B cell (primary cell): ENCODE measurements around the gene CISD1. TPM values are rescaled to one million over a fixed set of nuclear protein-coding genes. Genes with fewer than 3 reads are reported as not detected.
"Not testable (repeated sequence)": the region's sequence is repeated elsewhere in the genome, so short reads cannot be mapped to it uniquely, and the experiment has no call there.

Source experiments
- ATAC-seq: fragments of 200-7000 bp; cut with Tn5 transposase; one replicate; pipeline ENCODE4 v1.10.0; 2021; ENCODE audit warnings: low read depth, mild to moderate bottlenecking, moderate number of reproducible peaks, moderate library complexity
- CTCF ChIA-PET: fragments of 350-600 bp; sonication (Branson Sonifier 250); formaldehyde crosslinking; loops from one replicate; lab custom pipeline; 2021; ENCODE audit warnings: antibody characterized with exemption, inconsistent platforms; lab: Charles Lee
- POLR2A ChIA-PET: fragments of 350-600 bp; sonication (Branson Sonifier 250); formaldehyde crosslinking; loops from one replicate; lab custom pipeline; 2021; ENCODE audit warnings: antibody characterized with exemption; lab: Charles Lee
- DNase-seq: peaks from one replicate; pipeline ENCODE4 v3.0.0; 2013
- H2AFZ ChIP-seq: 2 replicates; pipeline ENCODE4 v1.6.1; 2012; ENCODE audit warnings: mild to moderate bottlenecking, low read depth, low read length; ENCODE audit not compliant: insufficient read depth, poor library complexity, severe bottlenecking
- H3K27ac ChIP-seq, 2 donors: 1 replicate in 1 of 2; 2 replicates in 1 of 2; pipeline ENCODE4 v1.5.1; 2012 to 2013; ENCODE audit warnings: low read length in 2 of 2, mild to moderate bottlenecking in 2 of 2, moderate library complexity in 1 of 2
- H3K27me3 ChIP-seq, 4 experiments: fragments of 200-600 bp in 1 of 4; sonication (generic) in 1 of 4; replicated peaks in 1 of 4; 1 replicate in 2 of 4; 2 replicates in 2 of 4; pipeline versions ENCODE4 v1.6.1 to v1.7.0; 2013 to 2016; ENCODE audit warnings: low read length in 3 of 4, mild to moderate bottlenecking in 2 of 4, mixed read lengths in 1 of 4, moderate library complexity in 1 of 4; ENCODE audit not compliant: insufficient read depth in 4 of 4, control insufficient read depth in 3 of 4; ENCODE audit errors: control extremely low read depth in 1 of 4
- H3K36me3 ChIP-seq, 2 experiments: replicated peaks in 1 of 2; 1 replicate in 1 of 2; 2 replicates in 1 of 2; pipeline versions ENCODE4 v1.6.1 to v1.7.1; 2013; ENCODE audit warnings: low read length in 1 of 2; ENCODE audit not compliant: insufficient read depth in 2 of 2, control insufficient read depth in 1 of 2; ENCODE audit errors: control extremely low read depth in 1 of 2, extremely low read depth in 1 of 2
- H3K4me1 ChIP-seq, 2 donors: fragments of 200-600 bp in 1 of 2; sonication (generic) in 1 of 2; 1 replicate in 1 of 2; 2 replicates in 1 of 2; pipeline versions ENCODE4 v1.5.1 to v1.6.1; 2013 to 2017; ENCODE audit warnings: low read length in 2 of 2; ENCODE audit not compliant: control insufficient read depth in 2 of 2, insufficient read depth in 2 of 2
- H3K4me2 ChIP-seq: replicated peaks from 2 replicates; pipeline ENCODE3; 2012; ENCODE audit warnings: mild to moderate bottlenecking, low read depth, low read length; ENCODE audit not compliant: poor library complexity, severe bottlenecking
- H3K4me3 ChIP-seq, 5 experiments: fragments of 200-600 bp in 1 of 5; sonication (generic) in 1 of 5; 1 replicate in 3 of 5; 2 replicates in 2 of 5; pipeline versions ENCODE4 v1.5.1 to v1.7.0; 2011 to 2016; ENCODE audit warnings: low read length in 4 of 5, mild to moderate bottlenecking in 4 of 5, low read depth in 2 of 5, control low read depth in 1 of 5, moderate library complexity in 1 of 5; ENCODE audit not compliant: insufficient read depth in 1 of 5; ENCODE audit errors: control extremely low read depth in 1 of 5, extremely low read depth in 1 of 5
- H3K79me2 ChIP-seq: fragments of 200-600 bp; sonication (generic); one replicate; pipeline ENCODE4 v1.6.0; 2016; ENCODE audit warnings: low read length; ENCODE audit not compliant: control insufficient read depth, insufficient read depth
- H3K9ac ChIP-seq: fragments of 200-600 bp; sonication (generic); 2 replicates; pipeline ENCODE4 v1.6.1; 2017; ENCODE audit warnings: mild to moderate bottlenecking, low read length, moderate library complexity
- H3K9me3 ChIP-seq, 3 donors: one replicate each; pipeline versions ENCODE4 v1.6.1 to v1.7.1; 2013; ENCODE audit warnings: low read length in 2 of 3; ENCODE audit not compliant: control insufficient read depth in 2 of 3, insufficient read depth in 1 of 3; ENCODE audit errors: control extremely low read depth in 1 of 3
- H4K20me1 ChIP-seq: 2 replicates; pipeline ENCODE4 v1.6.0; 2012; ENCODE audit warnings: mild to moderate bottlenecking, low read length; ENCODE audit not compliant: insufficient read depth, control insufficient read depth, poor library complexity, severe bottlenecking
- H3K27ac Mint-ChIP-seq: one replicate; pipeline ENCODE4 v1.8.0; 2021; ENCODE audit warnings: mixed read lengths
- H3K27me3 Mint-ChIP-seq: one replicate; pipeline ENCODE4 v1.8.0; 2021; ENCODE audit warnings: mixed read lengths
- H3K4me1 Mint-ChIP-seq: one replicate; pipeline ENCODE4 v1.8.0; 2021; ENCODE audit warnings: mixed read lengths
- H3K4me3 Mint-ChIP-seq: one replicate; pipeline ENCODE4 v1.8.0; 2021; ENCODE audit warnings: mixed read lengths
- H3K9me3 Mint-ChIP-seq: one replicate; pipeline ENCODE4 v1.8.0; 2022; ENCODE audit warnings: mixed read lengths; ENCODE audit not compliant: insufficient read depth
- CTCF ChIP-seq: fragments of 200-600 bp; IDR thresholded peaks from one replicate; pipeline ENCODE4 v1.8.0; 2022; ENCODE audit warnings: antibody characterized with exemption, mild to moderate bottlenecking
- EZH2 ChIP-seq: IDR thresholded peaks from 2 replicates; pipeline ENCODE4 v1.6.1; 2012; ENCODE audit warnings: borderline replicate concordance, low read depth, mild to moderate bottlenecking, moderate library complexity, low read length; ENCODE audit not compliant: insufficient read depth, poor library complexity, severe bottlenecking
- WGBS: methylation state at CpG from one replicate; pipeline ENCODE4 v1.1.5; 2013; ENCODE audit warnings: missing lambda C conversion rate; ENCODE audit not compliant: insufficient coverage; 5-methylcytosine and 5-hydroxymethylcytosine counted together
- intact Hi-C: fragments of 100-400 bp; cut with micrococcal nuclease; formaldehyde crosslinking; loops from one replicate; pipeline ENCODE4 v1.10.0; 2022
- polyA plus RNA-seq: library from polyadenylated mRNA; depleted of rRNA; stranded (reverse); fragments of >200 nt; gene quantifications from 2 replicates; pipeline ENCODE4 v1.2.3, GENCODE V29; 2012
- total RNA-seq, 2 donors: library from RNA; stranded (reverse); fragments of 120-200 nt in 1 of 2; gene quantifications; 1 replicate in 1 of 2; 2 replicates in 1 of 2; pipeline versions ENCODE4 v1.2.3 to v1.2.4, GENCODE V29; 2013 to 2022

Gene CISD1
- total and polyA plus RNA-seq, 2 donors (not counting 1 experiment from before 2014, with no cell fraction given): 6.6 to 7.3 TPM

DNA sequence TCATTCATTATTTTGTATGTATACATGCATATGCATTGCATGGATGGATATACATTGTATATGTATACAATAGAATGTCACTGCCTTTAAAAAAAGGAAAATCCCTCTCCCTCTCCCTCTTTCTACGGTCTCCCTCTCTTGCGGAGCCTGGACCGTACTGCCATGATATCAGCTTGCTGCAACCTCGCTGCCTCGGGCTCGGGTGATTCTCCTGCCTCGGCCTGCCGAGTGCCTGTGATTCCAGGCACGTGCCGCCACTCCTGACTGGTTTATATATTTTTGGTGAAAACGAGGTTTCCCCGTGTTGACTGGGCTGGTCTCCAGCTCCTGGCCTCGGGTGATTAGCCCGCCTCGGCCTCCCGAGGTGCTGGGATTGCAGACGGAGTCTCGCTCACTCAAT lies 25.7 kb upstream of the CISD1 start:
- Histone ChIP-seq H3K27me3 (no peaks in the 10 kb centered on the region), H4K20me1 (peaks cover 30% of the 10 kb centered on the region), H3K4me3 (no peak overlapping the region), H3K9ac (no peak overlapping the region), H3K27ac (no peak overlapping the region), H3K36me3 (no peaks in the 10 kb centered on the region), H3K4me2 (no peak overlapping the region), H3K79me2 (peaks cover 61% of the 10 kb centered on the region), H3K9me3 (peaks cover 0 to 16% (median 1%) of the 10 kb centered on the region in 3 donors), H3K4me1 (peaks cover 9 to 17% of the 10 kb centered on the region in 2 donors), H2AFZ (no peak overlapping the region)
- 98% methylated on average over 14 of the region's 18 CpGs for WGBS
- Mint-ChIP-seq H3K27me3 (no peaks in the 10 kb centered on the region), H3K4me3 (no peak overlapping the region), H3K9me3 (peaks cover 2% of the 10 kb centered on the region), H3K27ac (no peak overlapping the region), H3K4me1 (peaks cover 44% of the 10 kb centered on the region)
- intact Hi-C loops: no loop called here
- CTCF ChIA-PET: no interaction called here
- ATAC-seq (no peak), DNase-seq (no peak)
- POLR2A ChIA-PET: no interaction called here
- TF ChIP-seq CTCF (no peak), EZH2 (no peak)

DNA sequence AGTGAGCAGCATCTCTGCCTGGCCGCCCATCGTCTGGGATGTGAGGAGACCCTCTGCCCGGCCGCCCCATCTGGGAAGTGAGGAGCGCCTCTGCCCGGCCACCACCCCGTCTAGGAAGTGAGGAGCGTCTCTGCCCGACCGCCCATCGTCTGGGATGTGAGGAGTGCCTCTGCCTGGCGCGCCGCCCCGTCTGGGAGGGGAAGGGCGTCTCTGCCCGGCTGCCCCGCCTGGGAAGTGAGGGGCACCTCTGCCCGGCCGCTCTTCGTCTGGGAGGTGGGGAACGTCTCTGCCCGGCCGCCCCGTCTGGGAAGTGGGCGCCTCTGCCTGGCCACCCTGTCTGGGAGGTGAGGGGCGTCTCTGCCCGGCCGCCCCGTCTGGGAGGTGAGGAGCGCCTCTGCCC lies 25.2 kb upstream of the CISD1 start:
- H3K27ac Mint-ChIP-seq, H3K4me2 ChIP-seq, H3K9ac ChIP-seq, ATAC-seq, H3K4me3 Mint-ChIP-seq, DNase-seq, H3K27me3 Mint-ChIP-seq, H3K27ac ChIP-seq, H3K4me3 ChIP-seq, H3K9me3 Mint-ChIP-seq, H3K27me3 ChIP-seq, H2AFZ ChIP-seq, H3K36me3 ChIP-seq, POLR2A ChIA-PET, CTCF ChIA-PET, intact Hi-C loops: not testable (repeated sequence)
- 97% methylated on average over 16 of the region's 31 CpGs for WGBS
- H3K9me3 ChIP-seq: peaks cover 0 to 16% (median 1%) of the 10 kb centered on the region in 3 donors
- peaks cover 60% of the 10 kb centered on the region for H3K79me2 ChIP-seq
- H3K4me1 ChIP-seq: peaks cover 9 to 17% of the 10 kb centered on the region in 2 donors
- peaks cover 30% of the 10 kb centered on the region for H4K20me1 ChIP-seq
- peaks cover 44% of the 10 kb centered on the region for H3K4me1 Mint-ChIP-seq

DNA sequence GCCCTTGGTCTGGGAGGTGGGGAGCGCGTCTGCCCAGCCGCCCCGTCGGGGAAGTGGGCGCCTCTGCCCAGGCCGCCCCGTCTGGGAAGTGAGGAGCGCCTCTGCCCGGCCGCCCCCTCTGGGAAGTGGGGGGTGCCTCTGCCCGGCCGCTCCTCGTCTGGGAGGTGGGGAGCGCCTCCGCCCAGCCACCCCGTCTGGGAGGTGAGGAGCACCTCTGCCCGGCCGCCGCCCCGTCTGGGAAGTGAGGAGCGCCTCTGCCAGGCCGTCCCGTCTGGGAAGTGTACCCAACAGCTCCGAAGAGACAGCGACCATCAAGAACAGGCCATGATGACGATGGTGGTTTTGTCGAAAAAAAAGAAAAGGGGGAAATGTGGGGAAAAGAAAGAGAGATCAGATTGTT lies 24.7 kb upstream of the CISD1 start:
- H3K27me3 ChIP-seq, intact Hi-C loops, H3K27ac ChIP-seq, POLR2A ChIA-PET, H3K27me3 Mint-ChIP-seq, H3K4me2 ChIP-seq, CTCF ChIA-PET, H2AFZ ChIP-seq, H3K9me3 Mint-ChIP-seq, H3K4me3 Mint-ChIP-seq, H3K36me3 ChIP-seq, H3K4me3 ChIP-seq, H3K9ac ChIP-seq, DNase-seq, H3K27ac Mint-ChIP-seq, ATAC-seq: not testable (repeated sequence)
- WGBS: 95% methylated on average over 22 of the region's 28 CpGs
- Histone ChIP-seq H3K4me1 (peaks cover 9 to 17% of the 10 kb centered on the region in 2 donors), H3K9me3 (peaks cover 0 to 16% (median 1%) of the 10 kb centered on the region in 3 donors), H4K20me1 (peaks cover 29% of the 10 kb centered on the region), H3K79me2 (peaks cover 56% of the 10 kb centered on the region)
- peaks cover 43% of the 10 kb centered on the region for H3K4me1 Mint-ChIP-seq
